ENCODE results near the gene AIG1.
"Not testable (repeated sequence)": the region's sequence is repeated elsewhere in the genome, so short reads cannot be mapped to it uniquely, and the experiment has no call there.

DNA sequence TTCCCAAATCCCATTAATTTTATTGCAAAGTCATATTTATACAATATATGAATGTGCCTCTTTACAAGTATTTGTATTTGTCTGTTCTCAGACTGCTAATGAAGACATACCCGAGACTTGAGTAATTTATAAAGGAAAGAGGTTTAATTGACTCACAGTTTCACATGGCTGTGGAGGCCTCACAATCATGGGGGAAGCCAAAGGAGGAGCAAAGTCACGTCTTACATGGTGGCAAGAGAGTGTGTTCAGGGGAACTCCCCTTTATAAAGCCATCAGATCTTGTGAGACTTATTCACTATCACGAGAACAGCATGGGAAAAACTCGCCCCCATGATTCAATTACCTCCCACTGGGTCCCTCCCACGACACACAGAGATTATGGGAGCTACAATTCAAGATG is 79.2 kb downstream of the AIG1 start:
- not testable (repeated sequence) for TF ChIP-seq EZH2 (IDR thresholded peaks at IDR 0.05; ENCODE audit: insufficient read depth, poor library complexity, severe bottlenecking); EZH2phosphoT487 (IDR thresholded peaks at IDR 0.05; ENCODE audit: insufficient read depth, low read depth)

Measured in GM23248 (cell line).